Naive B cell (primary cell): ENCODE measurements around the gene TBC1D4. TPM values are rescaled to one million over a fixed set of nuclear protein-coding genes. Genes with fewer than 3 reads are reported as not detected.

Source experiments
- ATAC-seq, 2 donors: fragments of 150-1000 bp; cut with Tn5 transposase; 2 replicates each; pipeline ENCODE4 v1.10.0; 2021; ENCODE audit warnings: low read depth in 2 of 2, mild to moderate bottlenecking in 2 of 2, moderate library complexity in 2 of 2
- DNase-seq: peaks from one replicate; pipeline ENCODE4 v3.0.0; 2022
- H3K27ac Mint-ChIP-seq, 6 donors: one replicate each; pipeline ENCODE4 v1.8.0; 2020 to 2022; ENCODE audit warnings: mild to moderate bottlenecking in 6 of 6, mixed read lengths in 6 of 6, moderate library complexity in 5 of 6, inconsistent platforms in 2 of 6
- H3K27me3 Mint-ChIP-seq, 3 donors: one replicate each; pipeline ENCODE4 v1.8.0; 2021 to 2022; ENCODE audit warnings: mixed read lengths in 3 of 3, mild to moderate bottlenecking in 1 of 3
- H3K36me3 Mint-ChIP-seq, 2 donors: one replicate each; pipeline ENCODE4 v1.8.0; 2020 to 2022; ENCODE audit warnings: mixed read lengths in 2 of 2, inconsistent platforms in 1 of 2, mild to moderate bottlenecking in 1 of 2
- H3K4me1 Mint-ChIP-seq, 3 donors: one replicate each; pipeline ENCODE4 v1.8.0; 2020 to 2022; ENCODE audit warnings: mixed read lengths in 3 of 3, inconsistent platforms in 1 of 3, mild to moderate bottlenecking in 1 of 3, moderate library complexity in 1 of 3
- H3K4me3 Mint-ChIP-seq, 8 donors: one replicate each; pipeline ENCODE4 v1.8.0; 2020 to 2022; ENCODE audit warnings: mild to moderate bottlenecking in 8 of 8, mixed read lengths in 8 of 8, moderate library complexity in 8 of 8, inconsistent platforms in 2 of 8
- H3K9me3 Mint-ChIP-seq, 7 donors: one replicate each; pipeline ENCODE4 v1.8.0; 2020 to 2022; ENCODE audit warnings: mixed read lengths in 7 of 7, mild to moderate bottlenecking in 5 of 7, inconsistent platforms in 2 of 7, moderate library complexity in 1 of 7
- polyA plus RNA-seq, 6 donors: library from polyadenylated mRNA; unstranded; fragments of 300-500 nt; fragmentation: Illumina TruSeq; gene quantifications; one replicate each; pipeline ENCODE4 v1.2.3, GENCODE V29; 2021; ENCODE audit warnings: low read depth in 6 of 6

TBC1D4 gene
- polyA plus RNA-seq, 6 donors from 2014 or later, result 0.10 to 1.4 (median 0.30) TPM

- H3K27me3 Mint-ChIP-seq, result peaks cover 0 to 10% (median 4%) of the 10 kb centered on the region in 3 donors
- H3K27ac Mint-ChIP-seq, result no peak overlapping the region
- no peaks in the 10 kb centered on the region for H3K4me1 Mint-ChIP-seq
- H3K4me3 Mint-ChIP-seq, result no peak overlapping the region
- DNase-seq (no peak), ATAC-seq (no peak)
- peaks cover 0 to 4% (median 1%) of the 10 kb centered on the region in 7 donors for H3K9me3 Mint-ChIP-seq
- no peaks in the 10 kb centered on the region for H3K36me3 Mint-ChIP-seq
Observed at GRCh38 chr13:75460644-75461043, 21.3 kb downstream of the TBC1D4 start.

DNA sequence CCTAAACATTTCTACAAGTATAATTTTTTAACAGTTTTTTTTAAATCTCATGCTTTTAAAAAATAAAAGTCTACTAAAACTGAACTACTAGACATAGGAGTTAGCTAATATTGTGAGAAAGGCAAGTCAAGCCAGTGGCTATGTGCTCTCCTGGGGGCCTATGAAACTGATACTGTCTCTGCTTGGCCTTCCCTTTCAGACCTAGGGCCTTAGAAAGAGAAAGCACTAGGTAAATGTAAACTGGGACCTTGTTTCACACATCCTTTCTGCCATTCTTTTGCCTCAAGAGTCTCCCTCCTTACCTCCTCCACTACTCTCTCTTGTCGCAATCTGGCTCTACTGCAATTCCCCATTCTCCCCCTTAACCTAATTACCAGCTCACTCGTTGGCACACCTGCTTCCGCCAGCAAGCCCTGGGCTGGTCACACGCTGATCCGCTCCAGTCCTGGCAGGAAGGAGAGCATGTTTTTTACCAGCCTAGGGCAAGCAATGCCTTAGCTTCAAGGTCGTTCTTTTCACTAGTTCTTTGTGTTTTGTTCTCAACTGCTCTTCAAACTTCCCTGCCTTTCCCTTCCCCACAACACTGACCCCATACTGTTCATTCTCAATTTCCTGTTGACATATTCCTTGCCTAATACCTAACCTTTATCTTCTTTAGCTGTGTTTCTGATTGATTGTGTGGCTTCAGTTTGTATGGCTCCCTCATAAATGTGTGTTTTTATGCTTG is 23.1 kb downstream of the TBC1D4 start:
- Mint-ChIP-seq H3K27ac (no peak overlapping the region), H3K4me3 (no peak overlapping the region), H3K27me3 (peaks cover 0 to 10% (median 4%) of the 10 kb centered on the region in 3 donors), H3K4me1 (no peaks in the 10 kb centered on the region), H3K36me3 (no peaks in the 10 kb centered on the region), H3K9me3 (peaks cover 0 to 4% (median 0%) of the 10 kb centered on the region in 7 donors)
- ATAC-seq (no peak), DNase-seq (no peak)

GRCh38 chr13:75455962-75456361 is 26.0 kb downstream of the TBC1D4 start:
- ATAC-seq (no peak), DNase-seq (no peak)
- no peak overlapping the region for H3K4me3 Mint-ChIP-seq
- H3K27ac Mint-ChIP-seq, result no peak overlapping the region
- H3K36me3 Mint-ChIP-seq, result no peaks in the 10 kb centered on the region
- peaks cover 0 to 10% (median 4%) of the 10 kb centered on the region in 3 donors for H3K27me3 Mint-ChIP-seq
- no peaks in the 10 kb centered on the region for H3K4me1 Mint-ChIP-seq
- peaks cover 0 to 4% (median 0%) of the 10 kb centered on the region in 7 donors for H3K9me3 Mint-ChIP-seq

GRCh38 chr13:75454497-75454896 is 27.5 kb downstream of the TBC1D4 start:
- no peaks in the 10 kb centered on the region for H3K4me1 Mint-ChIP-seq
- ATAC-seq (no peak), DNase-seq (no peak)
- H3K27ac Mint-ChIP-seq, result no peak overlapping the region
- no peak overlapping the region for H3K4me3 Mint-ChIP-seq
- no peaks in the 10 kb centered on the region for H3K36me3 Mint-ChIP-seq
- peaks cover 0 to 4% (median 0%) of the 10 kb centered on the region in 3 donors for H3K27me3 Mint-ChIP-seq
- H3K9me3 Mint-ChIP-seq, result no peaks in the 10 kb centered on the region

- no peak for ATAC-seq
- H3K4me3 Mint-ChIP-seq, result no peak overlapping the region
- no peaks in the 10 kb centered on the region for H3K36me3 Mint-ChIP-seq
- H3K27me3 Mint-ChIP-seq, result no peaks in the 10 kb centered on the region
- DNase-seq, result no peak
- no peaks in the 10 kb centered on the region for H3K4me1 Mint-ChIP-seq
- H3K9me3 Mint-ChIP-seq, result no peaks in the 10 kb centered on the region
- H3K27ac Mint-ChIP-seq, result no peak overlapping the region
Observed at GRCh38 chr13:75452564-75452963, 29.4 kb downstream of the TBC1D4 start.

- DNase-seq (no peak), ATAC-seq (no peak)
- H3K36me3 Mint-ChIP-seq, result no peaks in the 10 kb centered on the region
- H3K27me3 Mint-ChIP-seq, result no peaks in the 10 kb centered on the region
- H3K4me3 Mint-ChIP-seq, result no peak overlapping the region
- no peak overlapping the region for H3K27ac Mint-ChIP-seq
- no peaks in the 10 kb centered on the region for H3K4me1 Mint-ChIP-seq
- H3K9me3 Mint-ChIP-seq, result no peaks in the 10 kb centered on the region
Observed at GRCh38 chr13:75447493-75447892, 34.5 kb downstream of the TBC1D4 start.

DNA sequence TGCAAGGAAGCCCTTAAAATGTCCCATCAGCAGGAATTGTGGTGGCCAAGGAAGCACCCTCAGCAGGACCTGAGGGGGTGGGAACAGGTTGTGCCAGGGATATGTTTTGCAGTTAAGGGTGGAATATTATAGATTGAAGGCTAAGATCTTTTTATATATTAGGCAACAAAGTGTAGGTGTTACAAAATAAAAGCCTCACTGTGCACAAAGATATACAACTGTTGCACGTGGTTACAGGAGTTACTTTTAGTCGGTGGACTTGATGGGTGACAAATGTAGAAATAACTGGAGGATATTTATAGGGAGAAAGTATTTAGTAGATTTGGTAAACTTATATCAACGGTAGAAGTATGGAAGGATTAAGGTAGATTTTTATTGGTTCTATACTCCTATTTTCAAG is 35.1 kb downstream of the TBC1D4 start:
- H3K36me3 Mint-ChIP-seq, result no peaks in the 10 kb centered on the region
- DNase-seq (no peak), ATAC-seq (no peak)
- no peak overlapping the region for H3K4me3 Mint-ChIP-seq
- no peaks in the 10 kb centered on the region for H3K9me3 Mint-ChIP-seq
- no peaks in the 10 kb centered on the region for H3K4me1 Mint-ChIP-seq
- no peaks in the 10 kb centered on the region for H3K27me3 Mint-ChIP-seq
- H3K27ac Mint-ChIP-seq, result no peak overlapping the region

- Mint-ChIP-seq H3K4me1 (no peaks in the 10 kb centered on the region), H3K36me3 (no peaks in the 10 kb centered on the region), H3K4me3 (no peak overlapping the region), H3K27me3 (no peaks in the 10 kb centered on the region), H3K9me3 (no peaks in the 10 kb centered on the region), H3K27ac (no peak overlapping the region)
- no peak for ATAC-seq
- DNase-seq, result no peak
Observed at GRCh38 chr13:75445717-75446499, 36.1 kb downstream of the TBC1D4 start.

GRCh38 chr13:75444016-75444415 is 38.0 kb downstream of the TBC1D4 start:
- ATAC-seq (no peak), DNase-seq (no peak)
- Mint-ChIP-seq H3K4me3 (no peak overlapping the region), H3K36me3 (no peaks in the 10 kb centered on the region), H3K27ac (no peak overlapping the region), H3K4me1 (no peaks in the 10 kb centered on the region), H3K27me3 (no peaks in the 10 kb centered on the region), H3K9me3 (no peaks in the 10 kb centered on the region)

GRCh38 chr13:75443356-75443958 is 38.5 kb downstream of the TBC1D4 start:
- Mint-ChIP-seq H3K36me3 (no peaks in the 10 kb centered on the region), H3K4me3 (peak overlapping the region in 1 of 8 donors; percentile 52), H3K9me3 (no peaks in the 10 kb centered on the region), H3K27me3 (no peaks in the 10 kb centered on the region), H3K4me1 (no peaks in the 10 kb centered on the region), H3K27ac (no peak overlapping the region)
- ATAC-seq (no peak), DNase-seq (no peak)

DNA sequence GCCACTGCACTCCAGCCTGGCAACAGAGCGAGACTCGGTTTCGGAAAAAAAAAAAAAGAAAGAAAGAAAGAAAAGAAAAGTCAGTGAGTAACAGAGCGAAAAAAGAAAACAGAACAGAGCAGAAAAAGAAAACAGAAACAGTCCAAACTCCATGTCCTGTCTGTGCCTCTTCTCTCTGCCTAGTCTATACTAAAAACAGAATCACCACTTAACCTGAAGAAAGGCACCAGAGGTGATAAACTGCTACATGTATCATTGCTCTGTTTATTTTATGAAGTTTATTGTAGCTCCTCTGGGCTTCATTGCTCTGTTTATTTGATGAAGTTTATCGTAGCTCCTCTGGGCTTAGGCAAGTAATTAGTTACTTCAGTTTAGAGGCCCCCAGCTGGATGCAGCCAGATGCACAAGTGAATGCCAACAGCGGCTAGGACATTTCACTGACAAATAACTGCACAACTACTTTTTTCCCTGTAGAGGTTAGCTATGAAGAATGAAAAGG is 39.2 kb downstream of the TBC1D4 start:
- no peak for DNase-seq
- H3K27me3 Mint-ChIP-seq, result no peaks in the 10 kb centered on the region
- no peaks in the 10 kb centered on the region for H3K4me1 Mint-ChIP-seq
- no peak for ATAC-seq
- H3K27ac Mint-ChIP-seq, result no peak overlapping the region
- no peak overlapping the region for H3K4me3 Mint-ChIP-seq
- no peaks in the 10 kb centered on the region for H3K36me3 Mint-ChIP-seq
- H3K9me3 Mint-ChIP-seq, result no peaks in the 10 kb centered on the region

- H3K36me3 Mint-ChIP-seq, result no peaks in the 10 kb centered on the region
- no peak for ATAC-seq
- H3K27ac Mint-ChIP-seq, result no peak overlapping the region
- H3K9me3 Mint-ChIP-seq, result peaks cover 0 to 9% (median 0%) of the 10 kb centered on the region in 7 donors
- DNase-seq, result no peak
- no peaks in the 10 kb centered on the region for H3K27me3 Mint-ChIP-seq
- no peak overlapping the region for H3K4me3 Mint-ChIP-seq
- H3K4me1 Mint-ChIP-seq, result no peaks in the 10 kb centered on the region
Observed at GRCh38 chr13:75440100-75440499, 41.9 kb downstream of the TBC1D4 start.

DNA sequence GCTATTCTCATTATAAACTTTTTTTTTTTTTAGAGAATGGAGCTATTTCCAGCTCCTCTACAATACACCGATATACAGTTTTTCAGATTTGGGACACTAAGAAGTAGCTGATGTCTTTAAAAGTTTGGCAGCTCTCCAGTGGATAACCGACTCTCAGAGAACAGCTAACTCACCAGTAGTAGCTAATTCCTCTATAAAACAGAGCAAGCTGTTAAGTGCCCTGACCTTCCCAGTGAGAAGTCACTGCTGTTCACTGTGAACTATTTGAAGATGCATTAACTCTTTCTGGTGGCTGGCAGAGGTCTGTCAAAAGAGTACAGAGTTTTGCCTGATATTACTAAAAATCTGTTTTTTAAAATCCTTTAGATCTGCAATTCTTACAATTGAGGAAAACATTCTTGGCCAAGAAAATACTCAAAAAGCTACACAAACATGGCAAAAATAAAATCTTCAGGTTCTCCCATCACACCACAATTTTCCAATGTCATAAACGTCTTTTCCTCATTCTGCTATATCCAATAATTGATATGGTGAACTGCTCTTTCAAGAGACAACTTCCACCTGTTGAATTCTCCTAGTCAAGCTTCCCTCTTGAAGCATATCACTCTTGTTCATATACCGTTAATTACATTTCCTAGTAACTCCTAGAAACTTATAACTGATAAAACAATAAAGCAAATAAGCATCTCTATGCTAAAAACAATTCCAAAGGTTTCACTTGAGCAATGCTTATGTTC is 44.2 kb downstream of the TBC1D4 start:
- Mint-ChIP-seq H3K4me1 (no peaks in the 10 kb centered on the region), H3K27ac (no peak overlapping the region), H3K36me3 (no peaks in the 10 kb centered on the region), H3K27me3 (peaks cover 0 to 6% (median 0%) of the 10 kb centered on the region in 3 donors), H3K9me3 (peaks cover 0 to 16% (median 3%) of the 10 kb centered on the region in 7 donors), H3K4me3 (no peak overlapping the region)
- ATAC-seq (no peak), DNase-seq (no peak)
